ENCODE measurements around the gene SMYD5.
"Not testable (repeated sequence)": the region's sequence is repeated elsewhere in the genome, so short reads cannot be mapped to it uniquely, and the experiment has no call there.

The SMYD5 gene

DNA sequence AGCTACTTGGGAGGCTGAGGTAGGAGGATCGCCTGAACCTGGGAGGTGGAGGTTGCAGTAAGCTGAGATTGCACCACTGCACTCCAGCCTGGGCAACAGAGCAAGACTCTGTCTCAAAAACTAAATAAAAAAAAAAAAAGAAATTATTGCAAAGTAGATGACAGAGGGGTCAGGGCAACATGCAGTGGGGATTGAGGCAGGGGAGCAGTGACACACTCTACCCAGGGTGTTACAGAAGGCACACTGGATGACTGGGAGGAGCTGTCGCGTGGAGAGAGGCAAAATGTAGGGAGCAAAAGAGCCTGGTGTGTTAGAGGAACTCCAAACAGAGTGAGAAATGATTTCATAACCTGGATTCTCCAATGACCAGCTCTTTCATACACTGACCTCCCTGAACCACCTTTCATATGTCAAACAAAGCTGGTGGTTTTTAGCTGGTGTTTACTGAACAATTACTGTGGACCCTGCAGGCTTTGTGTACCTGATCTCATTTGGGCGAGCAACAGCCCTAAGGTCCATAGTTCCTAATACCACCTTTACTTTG is 48.1 kb downstream of the SMYD5 start:
- no peak for DNase-seq

DNA sequence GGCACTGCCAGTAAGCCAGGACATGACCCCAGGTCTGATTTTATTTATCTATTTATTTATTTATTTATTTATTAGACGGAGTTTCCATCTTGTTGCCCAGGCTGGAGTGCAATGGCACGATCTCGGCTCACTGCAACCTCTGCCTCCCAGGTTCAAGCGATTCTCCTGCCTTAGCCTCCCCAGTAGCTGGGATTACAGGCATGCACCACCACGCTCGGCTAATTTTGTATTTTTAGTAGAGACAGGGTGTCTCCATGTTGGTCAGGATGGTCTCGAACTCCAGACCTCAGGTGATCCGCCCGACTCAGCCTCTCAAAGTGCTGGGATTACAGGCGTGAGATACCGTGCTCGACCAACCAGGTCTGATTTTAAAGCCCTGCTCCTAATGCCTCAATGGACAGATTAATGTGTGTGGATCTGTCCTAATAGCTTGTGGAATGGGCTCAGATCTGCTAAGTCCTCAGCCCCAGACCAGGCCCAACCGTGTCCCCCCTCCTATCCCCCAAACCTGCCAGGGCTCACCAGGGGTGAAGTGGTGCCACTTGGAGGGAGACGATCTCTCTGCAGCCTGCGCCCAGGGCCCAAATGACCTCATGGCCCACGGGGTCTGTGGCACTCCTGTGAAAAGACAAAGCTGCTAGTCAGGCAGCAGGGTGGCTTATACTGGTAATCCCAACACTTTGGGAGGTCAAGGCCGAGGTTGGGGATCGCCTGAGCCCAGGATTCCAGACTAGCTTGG is 48.8 kb downstream of the SMYD5 start:
- not testable (repeated sequence) for DNase-seq

DNA sequence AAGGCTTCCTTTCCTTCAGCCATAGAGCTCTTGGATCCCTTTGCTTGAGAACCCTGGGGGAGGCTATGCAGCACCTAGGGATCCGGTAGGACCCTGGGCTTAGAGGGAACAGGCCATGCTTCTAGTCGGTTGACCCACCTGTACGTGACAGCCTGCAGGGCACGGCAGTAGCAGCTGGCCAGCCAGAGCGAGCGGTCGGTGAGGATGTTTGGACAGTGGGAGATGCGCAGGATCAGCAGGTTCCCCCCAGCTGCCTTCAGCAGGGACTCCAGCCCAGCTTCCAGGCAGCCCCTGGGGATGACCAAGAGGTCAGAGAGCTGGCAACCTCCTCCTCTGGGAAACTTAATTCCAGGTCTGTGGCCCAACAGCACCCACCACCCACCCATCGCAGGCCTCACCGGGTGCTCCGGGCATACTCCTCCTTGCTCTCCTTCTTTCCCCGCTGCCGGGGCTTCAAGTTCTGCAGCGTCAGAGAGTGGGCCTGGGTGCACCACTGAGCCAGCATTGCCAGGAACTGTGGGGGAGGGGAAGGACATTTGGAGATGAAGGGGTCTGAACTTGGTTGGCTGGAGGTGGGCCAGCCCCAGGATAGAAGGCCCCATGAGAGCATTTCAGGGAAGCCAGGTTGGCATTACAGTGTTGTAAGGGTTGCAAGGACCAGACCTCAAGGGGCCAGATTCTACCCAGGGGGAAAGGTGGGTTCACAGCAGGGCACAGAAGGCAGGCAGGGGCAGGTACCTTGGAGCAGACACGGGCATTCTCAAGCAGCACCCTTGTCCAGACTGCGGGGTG is 49.7 kb downstream of the SMYD5 start:
- DNase-seq, result no peak

DNA sequence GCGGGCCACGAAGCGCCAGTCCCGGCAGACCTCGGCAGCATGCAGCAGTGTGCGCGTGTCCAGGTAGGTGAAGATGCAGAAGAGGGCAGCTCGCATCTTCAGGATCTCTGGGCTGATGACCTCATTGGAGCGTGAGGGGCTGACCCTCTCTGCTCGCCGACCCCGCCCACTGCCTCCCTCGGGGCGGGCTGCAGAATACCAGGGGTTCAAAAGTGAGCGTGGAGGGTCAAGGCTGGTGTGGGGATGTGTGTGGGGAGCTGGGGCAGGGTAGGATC is 50.2 kb downstream of the SMYD5 start:
- no peak for DNase-seq

DNA sequence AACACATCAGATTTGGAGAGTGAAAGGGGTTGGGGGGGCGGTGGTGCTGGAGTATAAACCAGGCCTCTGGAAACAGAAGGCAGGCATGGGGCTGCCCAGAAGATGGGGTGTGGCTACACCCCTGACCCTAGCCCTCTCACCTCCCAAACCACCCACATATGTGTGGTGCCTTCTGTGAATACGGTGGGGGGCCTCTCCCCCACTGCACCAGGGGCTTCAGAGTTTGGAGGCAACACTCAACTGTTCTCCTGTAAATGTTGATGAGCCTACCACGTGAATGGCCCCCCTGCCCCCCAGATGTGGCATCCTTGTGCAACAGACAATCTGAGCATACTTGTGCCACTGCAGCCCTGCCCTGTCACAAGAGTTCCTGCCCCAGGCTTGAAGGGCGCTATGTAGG is 50.7 kb downstream of the SMYD5 start:
- DNase-seq, result no peak

DNA sequence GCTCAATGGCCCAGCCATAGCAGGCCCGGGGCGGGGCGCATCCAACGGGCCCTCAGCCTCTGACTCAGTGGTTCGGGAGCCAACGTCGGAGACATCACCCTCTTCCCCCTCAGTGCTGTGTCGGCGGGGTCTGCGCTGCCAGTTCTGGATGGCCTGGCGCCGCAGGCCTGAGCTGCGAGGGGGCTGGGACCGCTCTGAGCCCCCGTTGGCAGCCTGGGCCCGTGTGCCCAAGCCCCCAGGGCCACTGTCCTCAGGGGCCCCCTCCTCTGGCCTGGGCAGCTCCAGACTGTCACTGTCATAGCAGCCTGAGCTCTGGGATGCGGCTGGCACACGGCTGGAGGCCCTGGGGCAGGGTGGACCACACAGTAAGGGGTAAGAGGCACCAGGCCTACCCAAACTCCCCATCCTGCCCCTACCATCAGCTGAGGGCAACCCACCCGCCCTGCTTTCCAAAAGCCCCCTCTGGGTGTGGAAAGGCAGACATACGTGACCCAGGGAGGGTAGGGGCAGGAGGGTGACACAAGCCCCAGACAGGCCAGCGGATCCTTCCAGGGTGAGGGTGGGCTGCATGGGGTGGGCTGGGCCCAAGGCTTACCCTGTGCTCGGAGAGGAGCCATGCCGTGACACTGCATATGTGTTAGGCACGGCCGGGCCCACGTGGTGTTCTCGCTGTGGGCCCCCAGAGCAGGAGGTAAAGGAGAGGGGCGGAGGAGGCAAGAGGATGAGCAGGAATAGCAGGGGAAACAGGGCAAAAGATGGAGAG is 51.4 kb downstream of the SMYD5 start:
- DNase-seq, result no peak

DNA sequence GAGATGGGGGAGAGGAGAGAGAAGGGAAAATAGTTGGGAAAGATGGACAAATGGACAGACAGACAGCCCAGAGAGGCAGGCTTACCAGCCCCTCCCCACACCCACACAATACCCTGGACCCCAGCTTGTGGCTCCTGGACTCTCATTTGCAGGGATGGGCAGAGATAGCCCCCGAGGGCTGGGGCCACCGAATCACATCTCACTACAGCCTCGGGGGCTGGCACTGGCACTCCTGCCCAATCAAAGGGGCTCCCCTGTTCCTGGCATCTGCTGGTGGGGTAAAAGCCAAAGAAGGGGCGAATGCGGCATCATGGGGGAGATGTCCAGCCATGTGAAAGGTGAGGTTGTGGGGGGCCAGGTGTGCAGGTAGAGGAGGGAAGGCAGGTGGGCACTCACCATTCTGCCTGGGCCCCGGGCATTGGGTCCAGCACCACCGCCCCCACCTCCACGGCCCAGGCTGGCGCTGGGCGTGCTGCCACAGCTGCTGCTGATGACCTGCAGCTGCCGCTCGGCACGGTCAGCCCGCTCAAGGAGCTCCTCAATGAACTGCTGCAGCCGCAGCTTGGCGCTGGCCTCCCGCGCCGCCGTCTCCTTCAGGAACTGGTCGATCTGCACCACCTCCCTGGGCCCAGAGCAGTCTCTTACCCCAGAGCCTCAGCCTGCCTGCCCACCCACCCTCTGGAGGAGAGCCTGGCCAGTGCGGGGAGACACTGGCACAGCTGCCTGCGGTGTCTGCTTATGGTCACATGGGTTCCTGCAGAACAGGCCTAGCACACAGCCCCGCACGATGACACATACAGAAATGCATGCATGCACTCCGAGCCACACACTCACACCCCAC is 52.2 kb downstream of the SMYD5 start:
- no peak for DNase-seq

DNA sequence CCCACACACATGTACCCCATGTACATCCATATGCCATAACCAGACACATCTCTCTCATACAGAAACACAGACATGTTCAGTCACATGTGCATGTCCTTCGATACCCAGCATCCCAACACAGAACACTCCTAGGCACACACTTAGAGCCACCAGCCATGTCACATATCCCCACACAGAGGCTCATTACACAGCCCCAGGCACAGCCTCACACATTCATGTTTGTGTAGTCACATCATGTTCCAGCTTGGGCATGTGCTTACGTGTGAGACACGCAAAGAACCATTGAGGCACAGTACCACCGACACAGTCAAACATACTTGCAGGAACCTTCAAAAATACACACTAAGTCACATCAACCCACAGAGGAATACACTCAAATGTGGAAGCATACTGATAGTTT is 53.0 kb downstream of the SMYD5 start:
- DNase-seq, result no peak

DNA sequence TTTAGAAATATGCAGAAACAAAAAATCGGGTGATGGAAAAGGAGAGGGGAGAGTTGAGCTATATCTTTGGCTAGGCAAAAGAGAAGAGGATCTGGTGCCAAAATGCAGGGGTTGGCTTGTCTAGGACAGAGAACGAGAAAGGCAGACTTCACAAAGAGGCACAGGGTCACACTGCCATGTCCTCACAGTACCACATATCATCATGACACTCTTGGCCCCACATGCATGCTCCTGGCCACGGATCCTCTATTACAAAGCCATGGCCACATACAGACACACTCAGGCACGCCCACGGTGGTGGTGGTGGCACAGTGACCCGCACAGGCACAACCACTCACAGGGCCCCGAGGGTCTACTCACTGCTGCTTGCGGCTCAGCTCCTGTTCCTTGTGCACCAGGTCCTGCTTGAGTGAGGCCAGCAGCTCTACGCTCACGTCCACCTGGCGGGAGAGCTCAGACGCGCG is 54.4 kb downstream of the SMYD5 start:
- no peak for DNase-seq

DNA sequence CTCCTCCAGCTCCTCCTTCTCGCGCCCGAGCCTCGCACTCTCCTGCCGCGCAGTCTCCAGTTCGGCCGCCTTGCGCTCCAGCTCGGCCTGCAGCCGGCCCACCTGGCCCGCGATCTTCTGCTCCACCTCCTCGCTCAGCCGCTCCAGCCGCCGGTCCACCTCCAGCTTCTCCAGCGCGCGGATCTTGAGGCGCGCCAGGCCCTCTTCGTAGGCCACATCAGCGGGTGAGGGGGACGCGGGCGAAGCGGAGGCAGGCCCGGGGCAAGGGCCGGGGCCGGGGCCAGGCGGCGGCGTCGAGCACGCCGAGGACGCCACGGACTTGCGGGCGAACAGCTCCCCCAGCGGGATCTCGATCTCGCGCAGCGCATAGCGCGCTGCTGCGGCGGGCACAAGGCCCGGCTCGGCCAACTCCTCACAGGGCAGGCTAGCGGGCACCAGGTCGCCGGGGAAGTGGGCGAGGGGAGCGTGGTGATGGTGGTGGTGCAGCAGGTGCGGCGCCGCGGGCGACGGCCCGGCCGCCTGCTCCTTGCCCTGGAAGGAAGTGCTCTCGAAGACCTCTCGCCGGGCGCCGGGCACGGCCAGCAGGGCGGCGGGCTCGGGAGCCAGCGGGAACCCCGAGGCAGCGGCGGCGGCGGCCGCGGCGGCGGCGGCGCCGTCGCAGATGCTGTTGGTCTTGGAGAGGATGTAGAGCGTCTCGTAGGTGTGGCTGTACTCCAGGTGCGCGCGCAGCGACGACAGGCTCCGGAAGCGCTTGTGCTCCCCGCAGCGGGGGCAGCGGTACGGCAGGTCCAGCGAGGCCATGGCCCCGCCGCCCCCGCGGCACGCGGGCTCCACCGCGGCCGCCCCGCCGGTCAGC is 55.0 kb downstream of the SMYD5 start:
- no peak for DNase-seq

DNA sequence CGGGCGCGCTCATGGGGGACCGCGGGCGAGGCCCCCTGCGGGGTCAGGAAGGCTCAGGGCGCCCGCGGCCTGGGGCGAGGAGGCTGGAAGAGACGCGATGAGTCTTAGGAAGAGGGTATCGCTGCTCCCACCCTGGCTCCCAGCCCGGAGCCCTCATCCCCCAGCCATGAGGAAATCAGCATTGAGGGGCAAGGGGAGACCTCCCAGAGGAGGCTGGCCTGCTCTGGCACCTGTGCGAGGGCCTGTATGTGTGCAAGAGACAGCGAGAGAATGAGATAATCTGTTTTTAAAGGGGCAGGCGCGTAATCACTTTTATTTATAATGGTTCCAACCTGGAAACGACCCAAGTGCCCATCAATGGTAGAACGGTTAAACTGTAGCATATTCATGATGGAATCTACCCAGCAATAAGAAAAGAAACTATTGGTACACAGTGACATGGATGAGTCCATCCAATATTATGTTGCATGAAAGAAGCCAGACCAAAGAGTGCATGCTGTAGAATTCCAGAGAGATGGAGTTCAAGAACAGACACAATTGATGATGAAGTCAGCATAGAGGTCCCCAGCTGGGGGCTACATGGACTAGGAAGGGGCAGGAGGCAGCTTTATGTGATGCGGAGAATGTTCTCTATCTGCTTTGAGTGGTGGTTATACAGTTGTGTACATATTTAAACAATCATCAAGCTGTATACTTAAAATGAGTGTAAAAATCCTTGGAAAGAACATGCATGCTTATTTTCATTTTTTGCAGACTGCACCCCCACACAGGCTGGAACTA is 55.8 kb downstream of the SMYD5 start:
- DNase-seq, result no peak

DNA sequence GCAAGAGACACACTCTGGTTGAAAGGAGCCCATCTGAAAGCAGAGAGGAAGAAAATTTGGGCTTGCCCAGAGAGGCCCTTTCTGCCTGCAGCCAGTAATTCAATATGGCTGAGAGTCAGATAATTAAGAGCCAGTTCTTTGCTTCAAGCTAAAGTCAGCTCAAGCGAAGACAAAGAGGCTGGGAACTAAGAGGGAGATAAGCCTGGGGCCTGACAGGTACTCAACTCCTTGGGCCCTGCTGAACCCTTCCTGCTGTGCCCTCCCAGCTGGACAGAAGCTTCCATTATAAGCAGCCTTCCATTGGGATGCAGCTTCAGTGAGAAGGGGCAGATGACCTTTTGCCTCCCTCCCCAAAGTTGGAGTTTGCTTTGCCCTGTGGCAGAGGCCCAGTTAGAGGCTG is 58.2 kb downstream of the SMYD5 start:
- DNase-seq, result no peak
